IgD-negative memory B cell (primary cell): ENCODE measurements around the gene MEG3. TPM values are rescaled to one million over a fixed set of nuclear protein-coding genes. Genes with fewer than 3 reads are reported as not detected.
A peak's percentile ranks its signal among the peaks of the same experiment; 100 is the strongest.

Experiments used
- H3K27ac Mint-ChIP-seq, 3 donors: one replicate each; pipeline ENCODE4 v1.8.0; 2020 to 2022; ENCODE audit warnings: mild to moderate bottlenecking in 3 of 3, mixed read lengths in 3 of 3, moderate library complexity in 1 of 3
- H3K27me3 Mint-ChIP-seq: one replicate; pipeline ENCODE4 v1.8.0; 2021; ENCODE audit warnings: mixed read lengths
- H3K36me3 Mint-ChIP-seq: one replicate; pipeline ENCODE4 v1.8.0; 2020; ENCODE audit warnings: mild to moderate bottlenecking, mixed read lengths
- H3K4me1 Mint-ChIP-seq, 3 donors: one replicate each; pipeline ENCODE4 v1.8.0; 2020 to 2022; ENCODE audit warnings: mixed read lengths in 3 of 3, mild to moderate bottlenecking in 1 of 3
- H3K4me3 Mint-ChIP-seq, 4 donors: one replicate each; pipeline ENCODE4 v1.8.0; 2020 to 2022; ENCODE audit warnings: mild to moderate bottlenecking in 4 of 4, mixed read lengths in 4 of 4, moderate library complexity in 3 of 4
- H3K9me3 Mint-ChIP-seq, 3 donors: one replicate each; pipeline ENCODE4 v1.8.0; 2020 to 2021; ENCODE audit warnings: mixed read lengths in 3 of 3, mild to moderate bottlenecking in 1 of 3
- polyA plus RNA-seq: library from polyadenylated mRNA; unstranded; fragments of 300-500 nt; fragmentation: Illumina TruSeq; gene quantifications from one replicate; pipeline ENCODE4 v1.2.3, GENCODE V29; 2021

MEG3 gene
- polyA plus RNA-seq, 1 donor from 2014 or later: not detected

GRCh38 chr14:100851946-100852620 is 26.2 kb downstream of the MEG3 start:
- no peaks in the 10 kb centered on the region for H3K4me1 Mint-ChIP-seq
- H3K36me3 Mint-ChIP-seq: no peaks in the 10 kb centered on the region
- no peaks in the 10 kb centered on the region for H3K9me3 Mint-ChIP-seq
- H3K4me3 Mint-ChIP-seq: no peak overlapping the region
- H3K27me3 Mint-ChIP-seq: peaks cover 2% of the 10 kb centered on the region
- no peak overlapping the region for H3K27ac Mint-ChIP-seq

GRCh38 chr14:100854435-100854834 is 28.5 kb downstream of the MEG3 start:
- peaks cover 2% of the 10 kb centered on the region for H3K27me3 Mint-ChIP-seq
- no peaks in the 10 kb centered on the region for H3K9me3 Mint-ChIP-seq
- no peaks in the 10 kb centered on the region for H3K4me1 Mint-ChIP-seq
- no peaks in the 10 kb centered on the region for H3K36me3 Mint-ChIP-seq
- H3K4me3 Mint-ChIP-seq: no peak overlapping the region
- H3K27ac Mint-ChIP-seq: no peak overlapping the region

GRCh38 chr14:100855256-100855930 is 29.5 kb downstream of the MEG3 start:
- H3K4me3 Mint-ChIP-seq: no peak overlapping the region
- peaks cover 5% of the 10 kb centered on the region for H3K27me3 Mint-ChIP-seq
- no peaks in the 10 kb centered on the region for H3K4me1 Mint-ChIP-seq
- H3K9me3 Mint-ChIP-seq: no peaks in the 10 kb centered on the region
- H3K27ac Mint-ChIP-seq: no peak overlapping the region
- H3K36me3 Mint-ChIP-seq: no peaks in the 10 kb centered on the region

GRCh38 chr14:100856056-100856950 is 30.4 kb downstream of the MEG3 start:
- Mint-ChIP-seq H3K36me3 (no peaks in the 10 kb centered on the region), H3K27ac (peak overlapping the region in 1 of 3 donors; percentile 63), H3K4me3 (no peak overlapping the region), H3K9me3 (no peaks in the 10 kb centered on the region), H3K27me3 (peaks cover 5% of the 10 kb centered on the region), H3K4me1 (no peaks in the 10 kb centered on the region)

- no peaks in the 10 kb centered on the region for H3K9me3 Mint-ChIP-seq
- no peak overlapping the region for H3K4me3 Mint-ChIP-seq
- no peak overlapping the region for H3K27ac Mint-ChIP-seq
- no peaks in the 10 kb centered on the region for H3K4me1 Mint-ChIP-seq
- peaks cover 5% of the 10 kb centered on the region for H3K27me3 Mint-ChIP-seq
- H3K36me3 Mint-ChIP-seq: no peaks in the 10 kb centered on the region
These were observed 31.5 kb downstream of the MEG3 start for GRCh38 chr14:100857233-100857922.

- Mint-ChIP-seq H3K9me3 (peaks cover 0 to 3% (median 0%) of the 10 kb centered on the region in 3 donors), H3K4me1 (no peaks in the 10 kb centered on the region), H3K27ac (no peak overlapping the region), H3K27me3 (peaks cover 5% of the 10 kb centered on the region), H3K36me3 (no peaks in the 10 kb centered on the region), H3K4me3 (no peak overlapping the region)
These were observed 32.3 kb downstream of the MEG3 start for GRCh38 chr14:100857923-100858837.

GRCh38 chr14:100858838-100859220 is 32.9 kb downstream of the MEG3 start:
- Mint-ChIP-seq H3K27ac (no peak overlapping the region), H3K36me3 (no peaks in the 10 kb centered on the region), H3K4me1 (no peaks in the 10 kb centered on the region), H3K27me3 (peaks cover 5% of the 10 kb centered on the region), H3K9me3 (peaks cover 0 to 3% (median 0%) of the 10 kb centered on the region in 3 donors), H3K4me3 (no peak overlapping the region)

- Mint-ChIP-seq H3K4me3 (no peak overlapping the region), H3K9me3 (peaks cover 0 to 3% (median 0%) of the 10 kb centered on the region in 3 donors), H3K27me3 (peaks cover 5% of the 10 kb centered on the region), H3K27ac (no peak overlapping the region), H3K4me1 (no peaks in the 10 kb centered on the region), H3K36me3 (no peaks in the 10 kb centered on the region)
These were observed 33.9 kb downstream of the MEG3 start for GRCh38 chr14:100859781-100860180.

GRCh38 chr14:100860556-100861187 is 34.8 kb downstream of the MEG3 start:
- H3K27ac Mint-ChIP-seq: no peak overlapping the region
- H3K9me3 Mint-ChIP-seq: peaks cover 0 to 3% (median 0%) of the 10 kb centered on the region in 3 donors
- H3K4me3 Mint-ChIP-seq: no peak overlapping the region
- no peaks in the 10 kb centered on the region for H3K36me3 Mint-ChIP-seq
- H3K4me1 Mint-ChIP-seq: no peaks in the 10 kb centered on the region
- H3K27me3 Mint-ChIP-seq: peaks cover 5% of the 10 kb centered on the region

GRCh38 chr14:100861188-100861936 is 35.4 kb downstream of the MEG3 start:
- Mint-ChIP-seq H3K27ac (no peak overlapping the region), H3K9me3 (peaks cover 0 to 3% (median 0%) of the 10 kb centered on the region in 3 donors), H3K4me3 (no peak overlapping the region), H3K4me1 (peaks cover 0 to 2% (median 0%) of the 10 kb centered on the region in 3 donors), H3K27me3 (peaks cover 3% of the 10 kb centered on the region), H3K36me3 (no peaks in the 10 kb centered on the region)

- Mint-ChIP-seq H3K4me3 (no peak overlapping the region), H3K36me3 (no peaks in the 10 kb centered on the region), H3K27me3 (peaks cover 3% of the 10 kb centered on the region), H3K4me1 (peaks cover 0 to 2% (median 0%) of the 10 kb centered on the region in 3 donors), H3K27ac (no peak overlapping the region), H3K9me3 (peaks cover 0 to 3% (median 0%) of the 10 kb centered on the region in 3 donors)
These were observed 36.0 kb downstream of the MEG3 start for GRCh38 chr14:100861937-100862247.

GRCh38 chr14:100862277-100862676 is 36.4 kb downstream of the MEG3 start:
- H3K27me3 Mint-ChIP-seq: peaks cover 3% of the 10 kb centered on the region
- H3K36me3 Mint-ChIP-seq: no peaks in the 10 kb centered on the region
- no peak overlapping the region for H3K4me3 Mint-ChIP-seq
- H3K27ac Mint-ChIP-seq: no peak overlapping the region
- peaks cover 0 to 2% (median 0%) of the 10 kb centered on the region in 3 donors for H3K4me1 Mint-ChIP-seq
- H3K9me3 Mint-ChIP-seq: peaks cover 0 to 3% (median 0%) of the 10 kb centered on the region in 3 donors

- no peak overlapping the region for H3K4me3 Mint-ChIP-seq
- peaks cover 3% of the 10 kb centered on the region for H3K27me3 Mint-ChIP-seq
- peaks cover 0 to 3% (median 0%) of the 10 kb centered on the region in 3 donors for H3K9me3 Mint-ChIP-seq
- peaks cover 0 to 2% (median 0%) of the 10 kb centered on the region in 3 donors for H3K4me1 Mint-ChIP-seq
- H3K36me3 Mint-ChIP-seq: no peaks in the 10 kb centered on the region
- no peak overlapping the region for H3K27ac Mint-ChIP-seq
These were observed 36.9 kb downstream of the MEG3 start for GRCh38 chr14:100862793-100863192.
